GOT3 (cell line): ENCODE data around the gene TUBGCP5.

Experiments
- DNase-seq: peaks from one replicate; lab custom pipeline; 2025; ENCODE audit warnings: mixed read lengths; lab: John Stamatoyannopoulos, UW

Gene TUBGCP5

GRCh38 chr15:22978691-22979237, 60.6 kb downstream of the TUBGCP5 start:
- no peak for DNase-seq

- DNase-seq: no peak
Measured at GRCh38 chr15:22974745-22975144, 64.6 kb downstream of the TUBGCP5 start.

GRCh38 chr15:22973987-22974386, 65.4 kb downstream of the TUBGCP5 start:
- DNase-seq: no peak

- DNase-seq: no peak
Measured at GRCh38 chr15:22973286-22973685, 66.1 kb downstream of the TUBGCP5 start.

GRCh38 chr15:22969489-22969888, 69.9 kb downstream of the TUBGCP5 start:
- no peak for DNase-seq

- no peak for DNase-seq
Measured at GRCh38 chr15:22968366-22968765, 71.0 kb downstream of the TUBGCP5 start.

GRCh38 chr15:22967084-22967770, 72.1 kb downstream of the TUBGCP5 start:
- no peak for DNase-seq

- no peak for DNase-seq
Measured at GRCh38 chr15:22966321-22967083, 72.9 kb downstream of the TUBGCP5 start.

- no peak for DNase-seq
Measured at GRCh38 chr15:22963641-22964040, 75.7 kb downstream of the TUBGCP5 start.

GRCh38 chr15:22962611-22963010, 76.8 kb downstream of the TUBGCP5 start:
- no peak for DNase-seq

- DNase-seq: no peak
Measured at GRCh38 chr15:22961762-22962161, 77.6 kb downstream of the TUBGCP5 start.

- no peak for DNase-seq
Measured at GRCh38 chr15:22960556-22960955, 78.8 kb downstream of the TUBGCP5 start.

- DNase-seq: no peak
Measured at GRCh38 chr15:22960126-22960525, 79.2 kb downstream of the TUBGCP5 start.

- no peak for DNase-seq
Measured at GRCh38 chr15:22959321-22960101, 79.9 kb downstream of the TUBGCP5 start.

- DNase-seq: no peak
Measured at GRCh38 chr15:22958487-22959280, 80.7 kb downstream of the TUBGCP5 start.

GRCh38 chr15:22956978-22957260, 82.5 kb downstream of the TUBGCP5 start:
- DNase-seq: no peak

- no peak for DNase-seq
Measured at GRCh38 chr15:22956257-22956977, 83.0 kb downstream of the TUBGCP5 start.

- DNase-seq: no peak
Measured at GRCh38 chr15:22955544-22956119, 83.7 kb downstream of the TUBGCP5 start.

- no peak for DNase-seq
Measured at GRCh38 chr15:22954798-22955543, 84.4 kb downstream of the TUBGCP5 start.

- DNase-seq: no peak
Measured at GRCh38 chr15:22954326-22954725, 85.0 kb downstream of the TUBGCP5 start.
